Fibroblast of lung (primary cell): ENCODE results near the gene FAP.

ENCODE experiments used
- CTCF ChIP-seq, 2 donors: IDR thresholded peaks in 1 of 2; conservative IDR thresholded peaks in 1 of 2; 1 replicate in 1 of 2; 2 replicates in 1 of 2; pipeline ENCODE4 v1.5.1; 2011 to 2012; ENCODE audit warnings: low read length in 2 of 2, control low read depth in 1 of 2, inconsistent platforms in 1 of 2, low read depth in 1 of 2, mild to moderate bottlenecking in 1 of 2
- EZH2 ChIP-seq: IDR thresholded peaks from 2 replicates; pipeline ENCODE4 v1.5.1; 2012; ENCODE audit warnings: low read length, control low read depth, mild to moderate bottlenecking; ENCODE audit errors: missing control alignments

DNA sequence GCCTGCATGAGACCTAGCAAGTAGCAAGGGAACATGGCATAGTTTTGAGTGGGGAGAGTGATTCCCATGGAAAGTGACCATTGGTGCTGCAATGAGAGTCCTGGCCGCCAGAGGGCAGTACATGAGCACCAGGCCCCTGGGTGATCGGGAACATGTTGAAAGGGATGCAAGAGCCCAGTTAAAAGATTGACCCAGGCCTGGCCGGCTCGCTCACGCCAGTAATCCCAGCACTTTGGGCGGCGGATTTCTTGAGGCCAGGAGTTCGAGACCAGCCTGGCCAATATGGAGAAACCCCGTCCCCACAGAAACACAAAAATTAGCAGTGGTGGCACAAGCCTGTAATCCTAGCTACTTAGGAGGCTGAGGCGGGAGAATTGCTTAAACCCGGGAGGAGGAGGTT lies 22.2 kb downstream of the FAP start:
- TF ChIP-seq CTCF (conservative IDR thresholded peaks at IDR 0.05 in 1 of 2, IDR thresholded peaks at IDR 0.05 in 1 of 2; ENCODE audit: low read depth in 1 of 2, low read length in 2 of 2) (peak; percentile 72 to 93), EZH2 (no peak)
